GM12892 (cell line): ENCODE measurements around the gene KCNH5.

Experiments
- POLR2A ChIP-seq: IDR thresholded peaks from 2 replicates; pipeline ENCODE4 v1.6.1; 2011; ENCODE audit warnings: low read depth, low read length, control low read depth
- POLR2AphosphoS5 ChIP-seq: IDR thresholded peaks from 2 replicates; pipeline ENCODE4 v1.6.1; 2011; ENCODE audit warnings: low read depth, low read length, control low read depth
- TAF1 ChIP-seq: IDR thresholded peaks from 2 replicates; pipeline ENCODE4 v1.6.1; 2011; ENCODE audit warnings: low read depth, mild to moderate bottlenecking, control low read depth, low read length, borderline replicate concordance

DNA sequence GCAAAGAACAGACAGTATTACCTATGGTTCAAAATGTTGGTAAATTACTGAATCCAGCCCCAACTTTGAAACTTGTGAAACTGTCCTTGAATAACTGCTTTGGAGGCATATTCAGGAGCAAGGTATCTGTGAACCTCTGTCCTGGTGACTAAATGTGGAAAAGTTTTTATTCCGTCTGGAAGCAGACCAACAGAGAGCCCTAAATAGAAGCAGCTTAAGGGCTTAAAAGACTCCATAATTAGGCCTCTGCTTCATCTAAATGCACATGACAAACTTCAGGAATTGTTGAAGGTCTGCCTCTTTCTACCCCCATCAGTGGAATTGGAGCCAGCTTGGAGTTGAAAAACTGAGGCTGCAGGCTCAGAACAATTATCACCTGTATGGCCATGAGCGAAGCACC, 276.5 kb downstream of the KCNH5 start:
- TF ChIP-seq POLR2AphosphoS5 = no peak
- no peak for TF ChIP-seq POLR2A
- TF ChIP-seq TAF1 = no peak
